ENCODE data around the gene POLE4.

POLE4 gene

DNA sequence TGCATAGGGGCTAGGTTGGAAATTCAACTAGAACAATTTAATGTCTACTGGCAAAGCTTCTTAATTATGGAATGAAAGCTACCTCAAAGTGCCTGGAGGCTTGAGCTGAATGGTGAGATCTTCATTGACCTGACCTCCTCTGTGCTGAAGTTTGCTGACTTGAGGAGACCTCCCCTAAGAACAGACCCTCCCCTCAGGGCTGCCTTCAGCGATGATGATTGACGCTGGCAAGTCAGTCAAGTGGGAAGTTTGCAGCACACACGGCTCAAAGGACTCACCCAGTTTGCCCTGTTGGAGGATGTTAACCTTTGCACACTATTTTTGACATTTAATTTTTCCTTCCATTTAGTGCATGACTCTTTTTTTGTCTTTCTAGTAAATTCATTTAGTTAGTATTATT is 17.2 kb upstream of the POLE4 start:
- no peak for DNase-seq

DNA sequence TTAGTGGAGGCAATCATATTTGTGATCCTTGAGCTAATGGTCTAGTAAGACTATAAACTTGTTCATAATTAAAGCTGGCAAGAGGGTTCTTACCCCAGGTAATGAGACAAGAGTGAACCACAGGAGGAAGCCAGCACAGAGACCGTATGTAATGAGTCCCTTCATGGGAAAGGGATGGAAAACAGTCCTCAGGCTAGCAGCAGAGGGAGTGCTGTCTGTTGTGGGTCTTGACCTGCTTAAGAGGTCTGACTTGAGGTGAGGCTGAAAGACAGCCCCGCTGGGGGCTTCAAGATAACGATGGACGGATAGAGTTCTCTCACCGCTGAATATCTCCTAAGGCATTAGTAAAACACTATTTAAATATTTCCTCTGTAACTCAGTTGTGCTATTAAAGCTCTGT is 16.2 kb upstream of the POLE4 start:
- DNase-seq = no peak

DNA sequence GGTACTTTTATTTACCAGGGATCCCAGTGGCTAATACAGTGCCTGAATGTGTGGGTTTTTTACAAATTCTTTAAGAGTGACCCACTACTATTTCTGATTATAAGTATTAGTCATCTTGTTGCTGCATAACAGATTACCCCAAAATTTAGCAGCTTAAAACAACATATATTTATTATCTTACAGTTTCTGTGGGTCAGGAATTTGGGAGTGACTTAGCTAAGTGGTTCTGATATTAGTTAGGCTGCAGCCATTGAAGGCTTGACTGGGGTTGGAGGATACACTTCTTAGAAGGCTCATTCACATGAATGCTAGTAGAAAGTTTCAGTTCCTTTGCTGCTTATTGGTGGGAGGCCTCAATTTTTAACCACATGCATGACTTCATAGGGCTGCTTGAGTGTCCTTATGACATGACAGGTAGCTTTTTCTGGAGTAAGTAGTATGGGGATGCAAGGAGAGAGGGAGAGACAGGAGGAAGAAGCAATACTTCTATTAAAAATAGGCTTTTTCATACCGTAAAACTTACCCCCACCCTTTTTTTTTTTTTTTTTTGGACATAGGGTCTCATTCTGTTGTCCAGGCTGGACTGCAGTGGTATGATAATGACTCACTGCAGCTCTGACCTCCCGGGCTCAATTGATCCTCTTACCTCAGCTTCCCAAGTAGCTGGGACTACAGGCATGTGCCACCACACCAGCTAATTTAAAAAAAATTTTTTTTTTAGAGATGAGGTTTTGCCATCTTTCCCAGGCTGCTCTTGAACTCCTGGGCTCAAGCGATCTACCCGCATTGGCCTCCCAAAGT is 13.3 kb upstream of the POLE4 start:
- no peak for DNase-seq

DNA sequence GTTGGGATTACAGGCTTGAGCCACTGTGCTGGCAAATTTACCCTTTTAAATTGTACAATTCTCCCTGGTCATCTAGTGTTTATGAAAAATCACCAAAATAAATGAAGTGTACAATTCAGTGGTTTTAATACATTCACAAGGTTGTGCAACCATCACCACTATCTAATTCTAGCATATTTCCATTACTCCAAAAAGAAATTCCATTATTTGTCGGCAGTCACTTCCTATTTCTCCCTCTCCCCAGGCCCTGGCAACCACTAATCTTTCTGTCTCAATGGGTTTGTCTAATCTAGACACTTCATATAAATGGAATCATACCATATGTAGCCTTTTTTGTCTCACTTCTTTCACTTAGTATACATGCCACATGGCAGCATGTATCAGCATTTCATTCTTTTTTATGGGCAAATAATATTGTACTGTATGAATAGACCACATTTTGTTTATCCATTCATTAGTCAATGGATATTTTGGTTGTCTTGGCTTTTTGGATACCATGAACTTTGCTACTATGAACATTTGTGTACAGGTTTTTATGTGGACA is 12.6 kb upstream of the POLE4 start:
- no peak for DNase-seq

DNA sequence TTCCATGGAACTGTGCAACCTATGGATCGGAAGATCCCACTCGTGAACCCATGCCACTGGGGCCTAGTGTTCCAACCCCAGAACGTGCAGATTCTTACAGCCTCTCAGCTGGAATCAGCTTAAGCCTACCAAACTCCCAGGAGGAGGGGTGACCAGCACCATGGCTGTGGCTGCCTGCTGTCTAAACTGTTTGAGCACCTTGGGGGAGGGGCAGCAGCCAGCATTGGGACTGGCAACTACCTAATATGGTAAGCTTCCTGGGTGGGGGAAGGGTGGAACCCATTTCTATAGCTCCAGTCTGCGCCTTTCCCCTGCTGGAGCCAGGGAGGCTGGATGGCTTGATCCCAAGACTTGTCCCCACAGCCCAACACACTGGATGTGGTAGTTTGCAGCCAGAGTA is 10.7 kb upstream of the POLE4 start:
- no peak for DNase-seq

DNA sequence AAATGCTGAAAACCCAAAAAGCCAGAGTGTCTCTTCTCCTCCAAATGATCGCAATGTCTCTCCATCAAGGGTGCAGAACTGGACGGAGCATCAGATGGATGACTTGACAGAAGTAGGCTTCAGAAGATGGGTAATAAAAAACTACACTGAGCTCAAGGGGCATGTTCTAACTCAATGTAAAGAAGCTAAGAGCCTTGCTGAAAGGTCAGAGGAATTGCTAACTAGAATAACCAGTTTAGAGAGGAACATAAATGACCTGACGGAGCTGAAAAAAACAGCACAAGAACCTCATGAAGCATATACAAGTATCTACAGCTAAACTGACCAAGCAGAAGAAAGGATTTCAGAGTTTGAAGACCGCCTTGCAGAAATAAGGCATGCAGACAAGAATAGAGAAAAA is 9.7 kb upstream of the POLE4 start:
- no peak for DNase-seq

DNA sequence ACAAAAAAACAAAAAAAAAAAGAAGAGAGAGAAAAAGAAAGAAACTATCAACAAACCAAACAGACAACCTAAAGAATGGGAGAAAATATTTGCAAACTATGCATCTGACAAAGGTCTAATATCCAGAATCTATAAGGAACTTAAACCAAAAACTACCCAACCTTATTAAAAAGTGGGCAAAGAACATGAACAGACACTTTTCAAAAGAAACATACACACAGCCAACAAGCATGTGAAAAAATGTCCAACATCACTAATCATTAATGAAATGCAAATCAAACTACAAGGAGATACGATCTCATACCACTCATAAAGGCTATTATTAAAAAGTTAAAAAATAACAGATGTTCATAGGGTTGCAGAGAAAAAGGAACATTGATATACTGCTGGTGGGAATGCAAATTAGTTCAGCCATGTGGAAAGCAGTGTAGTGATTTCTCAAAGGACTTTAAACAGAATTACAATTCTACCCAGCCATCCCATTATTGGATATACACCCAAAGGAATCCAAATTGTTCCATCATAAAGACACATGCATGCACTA is 7.2 kb upstream of the POLE4 start:
- no peak for DNase-seq

DNA sequence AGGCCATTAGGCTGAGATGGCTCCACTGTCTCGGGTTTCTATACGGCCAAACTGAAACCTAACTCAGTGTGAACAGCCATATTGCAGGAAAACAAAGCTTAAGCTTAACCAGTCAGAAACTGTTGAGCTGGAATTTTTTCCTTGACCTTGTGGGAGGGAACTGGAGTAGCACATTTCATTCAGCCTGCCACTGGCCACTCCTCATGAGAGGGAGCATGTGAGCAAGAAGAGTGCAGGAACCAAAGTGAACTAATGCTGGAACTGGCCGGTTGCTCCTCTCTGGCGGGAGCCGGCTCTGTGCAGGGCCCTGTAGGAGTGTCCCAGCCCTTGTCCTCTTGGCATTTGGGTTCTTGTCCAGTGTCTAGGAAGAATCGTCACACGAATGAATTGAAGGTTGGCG is 5.9 kb upstream of the POLE4 start:
- DNase-seq = no peak

DNA sequence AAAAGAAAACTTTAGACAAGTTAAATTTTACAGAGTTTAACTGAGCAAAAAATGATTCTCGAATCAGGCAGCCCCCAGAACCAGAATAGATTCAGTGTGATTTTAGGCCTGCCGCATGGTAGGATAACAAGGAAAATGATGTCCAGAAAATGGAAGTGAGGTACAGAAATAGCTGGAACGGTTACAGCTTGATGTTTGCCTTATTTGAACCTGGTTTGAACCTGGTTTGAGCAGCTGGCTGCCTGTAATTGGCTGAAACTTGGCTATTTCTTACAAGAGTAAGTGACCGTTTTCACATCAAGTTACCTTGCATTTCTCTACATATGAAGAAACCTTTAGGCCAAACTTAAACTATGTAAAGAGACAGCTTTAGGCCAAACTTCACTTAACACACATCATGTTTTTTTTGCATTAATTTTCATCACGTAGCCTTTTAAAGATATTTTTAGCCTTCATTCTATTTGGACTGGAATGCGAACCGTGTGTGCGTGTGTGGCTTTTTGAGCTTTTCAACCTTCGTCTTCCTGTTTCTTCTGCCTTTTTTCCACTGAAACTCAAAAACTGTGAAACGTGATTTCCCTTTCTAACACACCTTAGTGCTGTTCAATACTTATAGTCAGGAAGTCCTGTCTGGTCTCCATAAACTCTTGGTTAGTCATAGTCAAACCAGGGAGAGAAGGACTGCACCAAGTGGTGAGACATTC is 4.5 kb upstream of the POLE4 start:
- no peak for DNase-seq

DNA sequence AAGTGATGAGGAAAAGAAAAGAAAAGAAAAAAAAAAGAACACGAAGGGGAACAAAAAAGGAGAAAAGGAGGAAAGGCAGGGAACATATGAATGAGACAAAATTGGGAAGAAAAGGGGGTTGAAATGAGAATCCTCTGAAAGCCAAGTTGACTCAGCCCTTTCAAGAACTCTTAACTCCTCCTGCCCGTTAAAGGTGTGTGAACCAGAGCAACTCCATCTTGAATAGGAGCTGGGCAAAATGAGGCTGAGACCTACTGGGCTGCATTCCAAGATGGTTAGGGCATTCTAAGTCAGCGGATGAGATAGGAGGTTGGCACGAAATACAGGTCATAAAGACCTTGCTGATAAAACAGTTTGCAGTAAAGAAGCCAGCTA is 4.0 kb upstream of the POLE4 start:
- no peak for DNase-seq

DNA sequence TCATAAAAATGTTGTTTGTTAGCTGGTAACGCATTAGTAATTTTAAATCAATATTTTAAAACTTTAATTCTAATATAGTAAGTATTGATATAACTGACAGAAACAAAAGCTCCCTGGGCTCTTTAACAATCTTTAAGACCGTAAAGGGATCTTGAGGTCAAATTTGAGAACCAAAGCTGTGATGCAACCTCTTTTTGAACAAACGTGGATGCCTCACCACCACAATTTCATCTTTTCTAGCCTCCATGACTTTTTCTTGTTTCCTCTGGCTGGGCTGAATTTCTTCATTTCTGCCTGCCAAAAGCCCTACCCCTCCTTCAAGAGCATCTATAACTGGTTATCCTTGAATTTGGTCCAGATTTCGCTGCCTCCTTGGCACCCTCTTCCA is 563 bp upstream of the POLE4 start:
- DNase-seq = no peak

DNA sequence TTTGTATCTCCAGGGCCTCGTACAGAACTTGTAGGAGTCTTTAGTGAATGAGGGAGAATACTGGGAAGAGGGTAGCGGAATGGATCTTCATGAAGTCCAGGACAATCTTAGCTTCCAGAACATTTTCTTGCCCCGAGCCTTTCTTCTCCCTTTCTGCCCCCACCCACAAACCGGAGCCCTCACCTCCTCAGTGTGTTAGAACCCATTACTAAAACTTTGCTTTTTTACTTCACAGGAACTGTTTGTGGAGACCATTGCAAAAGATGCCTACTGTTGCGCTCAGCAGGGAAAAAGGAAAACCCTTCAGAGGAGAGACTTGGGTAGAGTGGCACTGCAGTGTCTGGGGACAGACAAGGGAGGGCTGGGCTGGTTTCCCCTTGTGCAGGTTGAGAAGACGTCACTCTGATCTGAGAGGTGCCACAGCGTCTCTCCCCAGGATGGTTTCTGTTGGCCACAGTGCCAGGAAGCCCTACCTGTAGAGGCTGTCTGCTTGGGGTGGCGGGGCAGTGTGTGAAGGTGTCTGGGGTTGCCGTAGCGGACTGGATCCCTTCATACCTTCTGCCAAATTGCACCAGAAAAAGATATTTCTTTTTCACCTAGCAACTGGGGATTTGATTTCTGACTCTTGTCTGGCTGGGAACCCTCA is 786 bp downstream of the POLE4 start:
- no peak for DNase-seq

DNA sequence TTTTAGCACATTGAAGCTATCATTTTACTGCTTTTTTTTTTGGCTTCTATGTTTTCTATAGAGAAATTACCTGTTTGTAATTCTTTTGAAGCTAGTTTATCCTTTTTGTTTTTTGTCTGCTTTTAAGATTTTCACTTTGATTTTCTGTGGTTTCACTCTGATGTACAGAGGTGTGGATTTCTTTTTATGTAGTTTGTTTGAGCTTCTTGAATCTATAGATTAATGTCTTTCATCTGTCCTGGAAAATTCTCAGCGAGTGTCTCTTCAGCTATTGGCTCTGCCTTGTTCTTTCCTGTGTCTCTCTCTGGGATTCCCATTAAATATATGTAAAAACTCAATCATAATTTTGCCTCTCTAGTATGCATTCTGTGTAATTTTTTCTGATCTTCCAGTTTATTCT is 8.4 kb downstream of the POLE4 start:
- DNase-seq = no peak

DNA sequence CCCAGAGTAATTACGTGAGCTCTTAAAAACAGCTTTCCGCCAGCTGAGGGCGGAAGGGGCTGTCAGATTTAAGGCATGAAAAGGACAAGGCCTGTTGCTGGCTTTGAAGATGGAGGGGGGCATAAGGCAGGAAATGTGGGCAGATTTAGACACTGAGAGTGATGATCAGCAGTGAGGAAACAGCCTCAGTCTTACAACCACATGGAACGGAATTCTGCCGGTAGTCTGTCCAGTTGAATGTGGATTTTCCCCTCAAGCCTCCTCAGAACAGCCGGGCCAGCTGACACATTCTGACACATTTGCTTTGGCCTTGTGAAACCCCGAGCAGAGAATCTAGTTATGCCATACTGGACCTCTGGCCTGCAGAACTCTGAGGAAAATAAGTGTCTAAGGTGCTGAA is 16.6 kb downstream of the POLE4 start:
- DNase-seq = no peak

DNA sequence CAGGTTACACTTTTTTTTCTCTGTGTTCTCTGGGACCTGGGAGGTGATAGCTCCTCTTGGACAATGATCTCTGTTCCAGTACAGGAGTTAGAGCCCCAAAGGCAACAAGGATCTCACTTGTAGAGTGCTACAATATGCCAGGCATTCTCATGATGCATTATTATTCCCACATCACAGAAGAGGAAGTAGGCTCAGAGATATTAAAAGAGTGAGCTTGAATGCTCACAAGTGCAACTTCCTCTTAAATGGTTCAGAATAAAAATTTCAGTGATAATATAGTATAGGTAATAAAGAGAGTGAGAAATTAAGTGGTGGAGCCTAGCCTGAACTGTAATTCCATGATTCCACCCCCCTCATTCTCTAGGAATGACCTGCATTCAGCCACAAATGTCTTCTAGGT is 21.4 kb downstream of the POLE4 start:
- no peak for DNase-seq

DNA sequence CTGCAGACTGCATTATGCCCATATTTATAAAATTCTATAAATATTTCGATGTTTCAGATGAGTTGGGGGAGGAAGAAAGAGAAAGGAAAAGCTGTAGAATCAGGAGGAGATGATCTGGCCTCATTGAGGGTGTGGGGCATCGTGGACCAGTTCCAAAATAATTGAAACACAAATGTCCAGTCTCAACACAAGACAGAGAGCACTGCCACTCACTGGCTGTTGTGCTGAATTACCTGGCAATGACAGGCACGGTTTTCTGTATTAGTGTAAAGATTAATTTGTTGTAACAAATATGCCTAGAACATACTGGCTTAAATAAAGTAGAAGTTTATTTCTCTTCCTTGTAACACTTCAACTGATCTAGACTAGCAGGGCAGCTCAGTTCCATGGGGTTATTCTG is 24.1 kb downstream of the POLE4 start:
- DNase-seq = no peak

DNA sequence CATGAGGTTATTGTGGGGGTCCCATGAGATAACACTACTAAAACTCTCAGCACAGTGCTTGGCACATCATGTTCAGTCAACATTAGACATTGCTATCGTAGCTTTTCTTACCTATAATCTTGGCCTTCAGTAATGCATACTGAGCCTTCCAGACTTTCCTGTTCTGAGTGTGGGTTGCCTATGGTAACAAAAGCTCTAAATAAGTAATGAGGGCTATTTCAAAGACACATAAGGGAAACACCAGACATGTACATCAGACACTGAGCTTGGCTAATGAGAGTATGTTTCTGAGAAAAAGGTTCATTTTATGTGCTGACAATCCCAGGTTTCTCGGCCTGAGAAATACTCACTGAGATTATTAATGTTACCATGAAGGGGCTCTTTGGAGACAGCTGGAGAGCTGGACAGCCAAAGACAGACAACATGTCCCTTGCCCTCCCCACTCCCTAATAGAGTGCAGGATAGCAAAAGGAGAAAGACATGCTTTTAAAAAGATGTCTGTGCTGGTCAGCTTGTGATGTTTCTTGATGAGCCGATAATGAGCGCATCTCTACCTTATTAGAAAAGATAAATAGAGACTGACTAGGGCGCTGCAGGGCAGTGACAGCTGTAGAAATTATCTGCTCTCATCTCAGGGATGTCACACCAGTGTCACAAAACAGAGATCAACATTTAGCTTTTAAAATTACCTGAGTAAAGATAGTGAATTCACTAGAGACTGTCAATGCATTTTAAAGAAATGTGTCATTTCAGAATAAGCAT is 25.4 kb downstream of the POLE4 start:
- no peak for DNase-seq

DNA sequence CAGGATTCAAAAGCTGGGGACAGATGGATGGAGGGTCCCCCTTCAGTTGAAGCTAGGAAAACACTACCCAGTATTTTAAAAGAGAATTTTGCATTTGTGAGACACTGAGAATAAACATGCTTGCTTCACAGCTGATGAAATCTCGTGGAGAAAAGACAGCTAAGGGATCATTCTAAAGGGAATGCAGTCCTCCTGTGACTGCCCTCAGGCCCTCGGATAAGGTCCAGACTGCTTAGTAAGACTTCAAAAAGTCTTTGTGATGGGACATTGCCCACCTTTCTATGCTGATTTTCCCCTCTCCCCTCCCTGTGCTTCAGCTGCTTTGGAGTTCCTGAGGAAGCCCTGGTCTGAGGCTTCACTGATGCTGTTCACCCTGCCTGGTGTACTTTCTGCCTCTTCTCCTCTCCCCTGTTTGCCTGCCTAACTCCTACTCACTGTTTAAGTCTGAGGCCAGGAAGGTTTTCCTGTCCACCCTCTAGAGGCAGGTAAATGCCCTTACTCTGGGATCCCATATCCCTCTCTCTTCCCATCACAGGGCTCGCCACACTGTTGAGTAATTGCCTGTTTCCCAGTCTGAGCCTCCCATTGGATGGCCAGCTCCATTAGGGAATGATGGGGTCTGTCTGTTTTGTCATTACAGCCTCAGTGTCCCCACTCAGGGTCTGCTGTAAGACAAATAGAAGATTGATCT is 26.6 kb downstream of the POLE4 start:
- no peak for DNase-seq

DNA sequence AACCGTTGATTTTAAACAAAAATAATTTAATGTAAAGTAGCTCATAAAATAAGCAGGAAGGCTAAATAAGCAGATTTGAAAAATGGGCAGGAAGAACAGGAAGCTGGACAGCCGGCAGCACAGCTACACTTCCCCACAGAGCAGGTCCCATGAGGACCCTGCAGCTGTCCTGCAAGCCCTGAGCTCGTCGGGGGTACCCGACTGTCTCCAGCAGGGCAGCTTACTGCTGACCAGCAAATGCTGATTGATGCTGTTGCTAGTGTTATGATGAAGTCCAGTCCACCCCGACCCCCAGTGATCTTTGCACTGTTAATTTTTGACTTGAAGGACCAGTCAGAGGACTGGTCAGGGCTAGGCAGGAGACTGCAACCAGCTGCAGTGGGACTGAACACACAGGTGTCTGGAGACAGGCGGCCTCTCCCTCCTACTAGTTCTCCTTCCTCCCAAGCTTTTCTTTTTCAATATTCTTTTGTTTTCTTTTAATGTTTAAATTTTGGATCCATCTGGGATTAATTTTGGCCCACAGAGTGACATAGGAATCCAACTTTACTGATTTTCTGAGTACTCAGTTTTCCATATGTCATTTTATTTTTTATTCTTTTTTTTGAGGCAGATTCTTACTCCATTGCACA is 27.7 kb downstream of the POLE4 start:
- no peak for DNase-seq

DNA sequence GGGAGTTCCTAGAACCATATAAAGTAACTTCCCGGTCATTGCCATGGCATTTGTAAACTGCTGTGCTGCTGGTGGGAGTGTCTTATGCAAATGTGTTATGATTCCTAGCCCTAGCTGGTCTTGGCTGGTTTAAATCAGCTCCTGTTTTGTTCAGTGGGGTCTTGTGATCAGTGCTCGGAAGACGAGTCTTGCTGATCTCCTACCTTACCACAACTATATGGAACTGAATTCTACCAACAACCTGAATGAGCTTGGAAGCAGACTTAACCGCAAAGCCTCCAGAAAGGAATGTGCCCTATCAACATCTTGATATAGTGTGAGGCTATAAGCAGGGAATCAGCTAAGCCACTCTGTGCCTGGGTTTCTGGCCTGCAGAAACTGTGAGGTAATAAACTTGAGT is 33.5 kb downstream of the POLE4 start:
- DNase-seq = no peak

DNA sequence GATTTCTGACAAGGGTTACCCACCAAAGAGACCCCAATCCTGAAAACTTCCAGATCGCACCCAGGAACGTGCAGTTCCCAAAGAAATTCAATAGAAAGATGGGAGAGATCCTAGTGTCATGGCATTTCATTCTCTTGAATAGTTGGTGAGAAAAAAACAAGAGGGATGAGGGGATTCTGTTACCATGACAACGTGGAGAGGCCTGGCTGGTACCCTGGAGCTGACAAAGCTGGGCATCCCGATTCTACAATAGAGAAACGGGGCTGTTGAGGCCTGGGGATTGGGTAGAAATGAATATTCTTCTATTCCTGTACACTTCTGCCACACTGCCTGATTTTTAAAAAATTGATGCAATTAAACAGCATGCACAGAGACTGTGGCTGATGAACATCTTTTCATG is 41.0 kb downstream of the POLE4 start:
- no peak for DNase-seq

DNA sequence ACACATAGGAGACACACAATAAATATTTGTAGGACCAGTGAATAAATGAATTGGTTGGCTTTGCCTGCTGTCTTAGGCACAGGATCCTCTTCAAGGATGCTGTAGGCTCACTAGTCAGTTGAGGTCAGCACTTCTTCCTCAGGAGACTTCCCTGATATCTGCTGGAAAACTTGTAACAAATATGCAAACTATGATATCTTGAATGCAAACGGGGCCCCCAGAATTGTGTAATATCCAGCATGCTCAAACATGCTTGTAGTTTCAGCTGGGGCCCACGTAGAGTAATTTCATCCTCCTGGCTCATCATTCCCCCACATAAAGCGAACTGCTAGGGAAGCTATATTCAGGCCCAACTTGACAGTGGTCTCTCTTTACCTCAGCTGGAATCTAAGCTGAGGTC is 43.6 kb downstream of the POLE4 start:
- DNase-seq = no peak
